Measurements from ENCODE around the gene IL1RN. TPM values are rescaled to one million over a fixed set of nuclear protein-coding genes. Genes with fewer than 3 reads are reported as not detected.

IL1RN gene
- total and polyA plus RNA-seq, 2 of the 13 experiments (the other 11 are each of a cell fraction or from before 2014, with no cell fraction given) = 21.2 to 101 TPM

- peaks cover 60% of the 10 kb centered on the region for H3K4me1 ChIP-seq (ENCODE audit: insufficient read depth, low read length)
- H3K4me3 ChIP-seq (replicated peaks in 1 of 3; ENCODE audit: insufficient read depth in 1 of 3, low read depth in 2 of 3, low read length in 3 of 3) = no peak overlapping the region
- POLR2A ChIA-PET = no interaction called here
- no peaks in the 10 kb centered on the region for H3K9me3 ChIP-seq (ENCODE audit: low read length)
- CTCF ChIA-PET (ENCODE audit: low intra/inter-chr PET ratio, low total read pairs) = no interaction called here
- H2AFZ ChIP-seq (ENCODE audit: low read length) = peak overlapping the region; percentile 1
- H3K9ac ChIP-seq (ENCODE audit: insufficient read depth, low read depth, low read length) = no peak overlapping the region
- no peaks in the 10 kb centered on the region for H3K36me3 ChIP-seq (replicated peaks in 1 of 2; ENCODE audit: control insufficient read depth in 1 of 2, insufficient read depth in 2 of 2, low read length in 2 of 2)
- H4K20me1 ChIP-seq (ENCODE audit: insufficient read depth, low read length) = no peaks in the 10 kb centered on the region
- intact Hi-C loops (cut with micrococcal nuclease; ENCODE audit: unreplicated experiment) (no loop called here), in situ Hi-C loops (cut with HindIII; ENCODE audit: extremely low pct_ligation_motif_present, low pct_unique_long_range_greater_than_20kb) (no loop called here)
- WGBS (ENCODE audit: low lambda C conversion rate) = 52% methylated on average over 4 of the region's 4 CpGs
- no TSS peak for BruUV-seq (replicated peaks)
- peaks cover under 1% of the 10 kb centered on the region for H3K79me2 ChIP-seq (ENCODE audit: insufficient read depth, low read length)
- no peak overlapping the region for H3K4me2 ChIP-seq (ENCODE audit: low read depth, low read length)
- no peak overlapping the region for H3K27ac ChIP-seq (ENCODE audit: extremely low read length, insufficient read depth, low read length)
- ATAC-seq (no peak), FAIRE-seq (no peak), DNase-seq (ENCODE audit: low spot score) (no peak)
- peaks cover 0 to 16% of the 10 kb centered on the region in 2 experiments; a peak in 3 of 5 replicates for H3K27me3 ChIP-seq (ENCODE audit: control insufficient read depth in 1 of 2, insufficient read depth in 2 of 2, low read length in 2 of 2)
- TF ChIP-seq, protein P1, sequence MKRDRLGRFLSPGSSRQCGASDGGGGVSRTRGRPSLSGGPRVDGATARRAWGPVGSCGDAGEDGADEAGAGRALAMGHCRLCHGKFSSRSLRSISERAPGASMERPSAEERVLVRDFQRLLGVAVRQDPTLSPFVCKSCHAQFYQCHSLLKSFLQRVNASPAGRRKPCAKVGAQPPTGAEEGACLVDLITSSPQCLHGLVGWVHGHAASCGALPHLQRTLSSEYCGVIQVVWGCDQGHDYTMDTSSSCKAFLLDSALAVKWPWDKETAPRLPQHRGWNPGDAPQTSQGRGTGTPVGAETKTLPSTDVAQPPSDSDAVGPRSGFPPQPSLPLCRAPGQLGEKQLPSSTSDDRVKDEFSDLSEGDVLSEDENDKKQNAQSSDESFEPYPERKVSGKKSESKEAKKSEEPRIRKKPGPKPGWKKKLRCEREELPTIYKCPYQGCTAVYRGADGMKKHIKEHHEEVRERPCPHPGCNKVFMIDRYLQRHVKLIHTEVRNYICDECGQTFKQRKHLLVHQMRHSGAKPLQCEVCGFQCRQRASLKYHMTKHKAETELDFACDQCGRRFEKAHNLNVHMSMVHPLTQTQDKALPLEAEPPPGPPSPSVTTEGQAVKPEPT (CRISPR knock-in tag; IDR thresholded peaks at IDR 0.05; ENCODE audit: low read depth) = no peak
- TF ChIP-seq SNAPC4 (CRISPR knock-in tag; IDR thresholded peaks at IDR 0.05) = no peak
- TF ChIP-seq HNRNPK (IDR thresholded peaks at IDR 0.05; ENCODE audit: low read depth, low read length, poor library complexity, severe bottlenecking) = no peak
- TF ChIP-seq ZFP62 (CRISPR knock-in tag; IDR thresholded peaks at IDR 0.05) = no peak
- no peak for TF ChIP-seq ZUFSP (CRISPR knock-in tag; IDR thresholded peaks at IDR 0.05; ENCODE audit: borderline replicate concordance)
- TF ChIP-seq, protein P2, sequence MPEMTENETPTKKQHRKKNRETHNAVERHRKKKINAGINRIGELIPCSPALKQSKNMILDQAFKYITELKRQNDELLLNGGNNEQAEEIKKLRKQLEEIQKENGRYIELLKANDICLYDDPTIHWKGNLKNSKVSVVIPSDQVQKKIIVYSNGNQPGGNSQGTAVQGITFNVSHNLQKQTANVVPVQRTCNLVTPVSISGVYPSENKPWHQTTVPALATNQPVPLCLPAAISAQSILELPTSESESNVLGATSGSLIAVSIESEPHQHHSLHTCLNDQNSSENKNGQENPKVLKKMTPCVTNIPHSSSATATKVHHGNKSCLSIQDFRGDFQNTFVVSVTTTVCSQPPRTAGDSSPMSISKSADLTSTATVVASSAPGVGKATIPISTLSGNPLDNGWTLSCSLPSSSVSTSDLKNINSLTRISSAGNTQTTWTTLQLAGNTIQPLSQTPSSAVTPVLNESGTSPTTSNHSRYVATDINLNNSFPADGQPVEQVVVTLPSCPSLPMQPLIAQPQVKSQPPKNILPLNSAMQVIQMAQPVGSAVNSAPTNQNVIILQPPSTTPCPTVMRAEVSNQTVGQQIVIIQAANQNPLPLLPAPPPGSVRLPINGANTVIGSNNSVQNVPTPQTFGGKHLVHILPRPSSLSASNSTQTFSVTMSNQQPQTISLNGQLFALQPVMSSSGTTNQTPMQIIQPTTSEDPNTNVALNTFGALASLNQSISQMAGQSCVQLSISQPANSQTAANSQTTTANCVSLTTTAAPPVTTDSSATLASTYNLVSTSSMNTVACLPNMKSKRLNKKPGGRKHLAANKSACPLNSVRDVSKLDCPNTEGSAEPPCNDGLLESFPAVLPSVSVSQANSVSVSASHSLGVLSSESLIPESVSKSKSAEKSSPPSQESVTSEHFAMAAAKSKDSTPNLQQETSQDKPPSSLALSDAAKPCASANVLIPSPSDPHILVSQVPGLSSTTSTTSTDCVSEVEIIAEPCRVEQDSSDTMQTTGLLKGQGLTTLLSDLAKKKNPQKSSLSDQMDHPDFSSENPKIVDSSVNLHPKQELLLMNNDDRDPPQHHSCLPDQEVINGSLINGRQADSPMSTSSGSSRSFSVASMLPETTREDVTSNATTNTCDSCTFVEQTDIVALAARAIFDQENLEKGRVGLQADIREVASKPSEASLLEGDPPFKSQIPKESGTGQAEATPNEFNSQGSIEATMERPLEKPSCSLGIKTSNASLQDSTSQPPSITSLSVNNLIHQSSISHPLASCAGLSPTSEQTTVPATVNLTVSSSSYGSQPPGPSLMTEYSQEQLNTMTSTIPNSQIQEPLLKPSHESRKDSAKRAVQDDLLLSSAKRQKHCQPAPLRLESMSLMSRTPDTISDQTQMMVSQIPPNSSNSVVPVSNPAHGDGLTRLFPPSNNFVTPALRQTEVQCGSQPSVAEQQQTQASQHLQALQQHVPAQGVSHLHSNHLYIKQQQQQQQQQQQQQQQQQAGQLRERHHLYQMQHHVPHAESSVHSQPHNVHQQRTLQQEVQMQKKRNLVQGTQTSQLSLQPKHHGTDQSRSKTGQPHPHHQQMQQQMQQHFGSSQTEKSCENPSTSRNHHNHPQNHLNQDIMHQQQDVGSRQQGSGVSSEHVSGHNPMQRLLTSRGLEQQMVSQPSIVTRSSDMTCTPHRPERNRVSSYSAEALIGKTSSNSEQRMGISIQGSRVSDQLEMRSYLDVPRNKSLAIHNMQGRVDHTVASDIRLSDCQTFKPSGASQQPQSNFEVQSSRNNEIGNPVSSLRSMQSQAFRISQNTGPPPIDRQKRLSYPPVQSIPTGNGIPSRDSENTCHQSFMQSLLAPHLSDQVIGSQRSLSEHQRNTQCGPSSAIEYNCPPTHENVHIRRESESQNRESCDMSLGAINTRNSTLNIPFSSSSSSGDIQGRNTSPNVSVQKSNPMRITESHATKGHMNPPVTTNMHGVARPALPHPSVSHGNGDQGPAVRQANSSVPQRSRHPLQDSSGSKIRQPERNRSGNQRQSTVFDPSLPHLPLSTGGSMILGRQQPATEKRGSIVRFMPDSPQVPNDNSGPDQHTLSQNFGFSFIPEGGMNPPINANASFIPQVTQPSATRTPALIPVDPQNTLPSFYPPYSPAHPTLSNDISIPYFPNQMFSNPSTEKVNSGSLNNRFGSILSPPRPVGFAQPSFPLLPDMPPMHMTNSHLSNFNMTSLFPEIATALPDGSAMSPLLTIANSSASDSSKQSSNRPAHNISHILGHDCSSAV (CRISPR knock-in tag; IDR thresholded peaks at IDR 0.05; ENCODE audit: borderline replicate concordance) = no peak
- TF ChIP-seq RFX3 (CRISPR knock-in tag; IDR thresholded peaks at IDR 0.05) = no peak
Observed at GRCh38 chr2:113122364-113122763, 5.0 kb upstream of the IL1RN start.
